Activated CD8-positive, alpha-beta T cell treated with anti-CD3 and anti-CD28 coated beads for 36 hours (primary cell): ENCODE data around the gene KLHL34. TPM values are rescaled to one million over a fixed set of nuclear protein-coding genes. Genes with fewer than 3 reads are reported as not detected.
A peak's percentile ranks its signal among the peaks of the same experiment; 100 is the strongest.

Experiments used
- ATAC-seq: fragments of 200-7000 bp; cut with Tn5 transposase; one replicate; pipeline ENCODE4 v1.10.0; 2021; ENCODE audit warnings: mild to moderate bottlenecking, moderate library complexity
- CTCF ChIA-PET: fragments of 350-600 bp; sonication (Branson Sonifier 250); formaldehyde crosslinking; loops from one replicate; lab custom pipeline; 2021; ENCODE audit warnings: antibody characterized with exemption; lab: Charles Lee
- POLR2A ChIA-PET: fragments of 350-600 bp; sonication (Branson Sonifier 250); formaldehyde crosslinking; loops from one replicate; lab custom pipeline; 2021; ENCODE audit warnings: antibody characterized with exemption; lab: Charles Lee
- DNase-seq: peaks from one replicate; pipeline ENCODE4 v3.0.0-alpha.2; 2020
- H3K27ac Mint-ChIP-seq: one replicate; pipeline ENCODE4 v1.8.0; 2021; ENCODE audit warnings: mild to moderate bottlenecking, mixed read lengths
- H3K27me3 Mint-ChIP-seq: one replicate; pipeline ENCODE4 v1.8.0; 2021; ENCODE audit warnings: mixed read lengths
- H3K36me3 Mint-ChIP-seq: one replicate; pipeline ENCODE4 v1.8.0; 2021; ENCODE audit warnings: low read depth, mixed read lengths
- H3K4me1 Mint-ChIP-seq: one replicate; pipeline ENCODE4 v1.8.0; 2021; ENCODE audit warnings: low read depth, mixed read lengths
- H3K4me3 Mint-ChIP-seq: one replicate; pipeline ENCODE4 v1.8.0; 2021; ENCODE audit warnings: mild to moderate bottlenecking, moderate library complexity, mixed read lengths
- H3K9me3 Mint-ChIP-seq: one replicate; pipeline ENCODE4 v1.8.0; 2021; ENCODE audit warnings: mixed read lengths
- intact Hi-C: fragments of 100-400 bp; cut with micrococcal nuclease; formaldehyde crosslinking; loops from one replicate; pipeline ENCODE4 v1.10.0; 2022
- total RNA-seq, 2 experiments: library from RNA; stranded (reverse); gene quantifications; one replicate each; pipeline ENCODE4 v1.2.3, GENCODE V29; 2021
- TF ChIP-seq, protein P1 (sequence below): fragments of 200-600 bp; IDR thresholded peaks from one replicate; pipeline ENCODE4 v1.8.0; 2022; ENCODE audit warnings: antibody characterized with exemption, mild to moderate bottlenecking

KLHL34 gene
- total RNA-seq, 2 experiments from 2014 or later = 0.47 to 0.77 TPM

GRCh38 chrX:21661316-21661715 lies 3.2 kb upstream of the KLHL34 start:
- H3K27me3 Mint-ChIP-seq = peaks cover 6% of the 10 kb centered on the region
- TF ChIP-seq, protein P1, sequence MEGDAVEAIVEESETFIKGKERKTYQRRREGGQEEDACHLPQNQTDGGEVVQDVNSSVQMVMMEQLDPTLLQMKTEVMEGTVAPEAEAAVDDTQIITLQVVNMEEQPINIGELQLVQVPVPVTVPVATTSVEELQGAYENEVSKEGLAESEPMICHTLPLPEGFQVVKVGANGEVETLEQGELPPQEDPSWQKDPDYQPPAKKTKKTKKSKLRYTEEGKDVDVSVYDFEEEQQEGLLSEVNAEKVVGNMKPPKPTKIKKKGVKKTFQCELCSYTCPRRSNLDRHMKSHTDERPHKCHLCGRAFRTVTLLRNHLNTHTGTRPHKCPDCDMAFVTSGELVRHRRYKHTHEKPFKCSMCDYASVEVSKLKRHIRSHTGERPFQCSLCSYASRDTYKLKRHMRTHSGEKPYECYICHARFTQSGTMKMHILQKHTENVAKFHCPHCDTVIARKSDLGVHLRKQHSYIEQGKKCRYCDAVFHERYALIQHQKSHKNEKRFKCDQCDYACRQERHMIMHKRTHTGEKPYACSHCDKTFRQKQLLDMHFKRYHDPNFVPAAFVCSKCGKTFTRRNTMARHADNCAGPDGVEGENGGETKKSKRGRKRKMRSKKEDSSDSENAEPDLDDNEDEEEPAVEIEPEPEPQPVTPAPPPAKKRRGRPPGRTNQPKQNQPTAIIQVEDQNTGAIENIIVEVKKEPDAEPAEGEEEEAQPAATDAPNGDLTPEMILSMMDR = no peak
- ChIA-PET POLR2A (no interaction called here), CTCF (no interaction called here)
- intact Hi-C loops = no loop called here
- ATAC-seq (no peak), DNase-seq (no peak)
- no peaks in the 10 kb centered on the region for H3K9me3 Mint-ChIP-seq
- H3K4me1 Mint-ChIP-seq = peaks cover 2% of the 10 kb centered on the region
- no peak overlapping the region for H3K27ac Mint-ChIP-seq
- H3K36me3 Mint-ChIP-seq = peaks cover 1% of the 10 kb centered on the region
- no peak overlapping the region for H3K4me3 Mint-ChIP-seq

GRCh38 chrX:21660156-21660555 lies 2.0 kb upstream of the KLHL34 start:
- Mint-ChIP-seq H3K36me3 (peaks cover 3% of the 10 kb centered on the region), H3K27me3 (peaks cover 5% of the 10 kb centered on the region), H3K9me3 (no peaks in the 10 kb centered on the region), H3K4me3 (no peak overlapping the region), H3K4me1 (peaks cover 2% of the 10 kb centered on the region), H3K27ac (no peak overlapping the region)
- no peak for ATAC-seq
- DNase-seq = no peak
- POLR2A ChIA-PET = no interaction called here
- CTCF ChIA-PET = no interaction called here
- intact Hi-C loops = no loop called here
- TF ChIP-seq, protein P1 = no peak

- Mint-ChIP-seq H3K27ac (no peak overlapping the region), H3K27me3 (peaks cover 3% of the 10 kb centered on the region), H3K4me3 (peak overlapping the region; percentile 56), H3K36me3 (peaks cover 3% of the 10 kb centered on the region), H3K4me1 (peaks cover 2% of the 10 kb centered on the region), H3K9me3 (no peaks in the 10 kb centered on the region)
- DNase-seq (no peak), ATAC-seq (no peak)
- intact Hi-C loops = no loop called here
- TF ChIP-seq, protein P1 = no peak
- CTCF ChIA-PET = interaction anchor here (1.4 kb wide), 1 partner anchor 1129 kb away, joined by 3 read pairs; no protein-coding TSS in a partner anchor
- POLR2A ChIA-PET = interaction anchor here (0.6 kb wide), 1 partner anchor 11 kb away, joined by 3 read pairs; no protein-coding TSS in a partner anchor
These were observed 1.2 kb upstream of the KLHL34 start for GRCh38 chrX:21659320-21659719.

DNA sequence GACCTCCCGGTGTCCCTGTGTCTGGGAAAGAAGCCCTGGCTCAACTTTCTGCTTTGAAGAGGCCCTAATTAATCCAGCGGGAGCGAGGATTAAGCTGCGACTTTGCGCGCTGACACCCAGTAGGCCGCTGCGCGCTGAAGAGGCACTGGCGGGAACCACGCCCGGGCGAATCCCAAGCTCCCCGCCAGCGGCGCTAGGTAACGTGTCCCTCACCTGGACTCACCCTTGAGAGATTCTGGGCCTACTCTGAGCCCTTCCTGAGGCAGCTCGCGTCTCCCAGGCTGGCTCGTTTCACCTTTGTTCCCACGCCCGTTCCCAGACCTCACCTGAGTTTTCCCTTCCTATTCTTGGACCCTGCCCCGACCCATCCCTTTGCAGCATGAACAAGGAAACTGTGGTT lies 616 bp upstream of the KLHL34 start:
- TF ChIP-seq, protein P1 = no peak
- H3K4me1 Mint-ChIP-seq = peaks cover 2% of the 10 kb centered on the region
- H3K27ac Mint-ChIP-seq = no peak overlapping the region
- POLR2A ChIA-PET = interaction anchor here (0.6 kb wide), 1 partner anchor 10 kb away, joined by 3 read pairs; no protein-coding TSS in a partner anchor
- CTCF ChIA-PET = interaction anchor here (1.4 kb wide), 1 partner anchor 1128 kb away, joined by 3 read pairs; no protein-coding TSS in a partner anchor
- no peaks in the 10 kb centered on the region for H3K9me3 Mint-ChIP-seq
- ATAC-seq = peak; percentile 43
- DNase-seq = no peak
- peaks cover 3% of the 10 kb centered on the region for H3K36me3 Mint-ChIP-seq
- peak overlapping the region; percentile 56 for H3K4me3 Mint-ChIP-seq
- peaks cover 3% of the 10 kb centered on the region for H3K27me3 Mint-ChIP-seq
- intact Hi-C loops = no loop called here

GRCh38 chrX:21657318-21658151 lies 595 bp downstream of the KLHL34 start:
- ATAC-seq = peak; percentile 62
- H3K4me1 Mint-ChIP-seq = peaks cover 2% of the 10 kb centered on the region
- peak overlapping the region; percentile 61 for H3K4me3 Mint-ChIP-seq
- ChIA-PET POLR2A (no interaction called here), CTCF (no interaction called here)
- H3K27ac Mint-ChIP-seq = no peak overlapping the region
- TF ChIP-seq, protein P1 = no peak
- H3K27me3 Mint-ChIP-seq = peaks cover 3% of the 10 kb centered on the region
- intact Hi-C loops = no loop called here
- no peaks in the 10 kb centered on the region for H3K9me3 Mint-ChIP-seq
- peaks cover 3% of the 10 kb centered on the region for H3K36me3 Mint-ChIP-seq
- no peak for DNase-seq
